Measurements from ENCODE around the gene KHDC3L.
"Not testable (repeated sequence)": the region's sequence is repeated elsewhere in the genome, so short reads cannot be mapped to it uniquely, and the experiment has no call there.

Gene KHDC3L

DNA sequence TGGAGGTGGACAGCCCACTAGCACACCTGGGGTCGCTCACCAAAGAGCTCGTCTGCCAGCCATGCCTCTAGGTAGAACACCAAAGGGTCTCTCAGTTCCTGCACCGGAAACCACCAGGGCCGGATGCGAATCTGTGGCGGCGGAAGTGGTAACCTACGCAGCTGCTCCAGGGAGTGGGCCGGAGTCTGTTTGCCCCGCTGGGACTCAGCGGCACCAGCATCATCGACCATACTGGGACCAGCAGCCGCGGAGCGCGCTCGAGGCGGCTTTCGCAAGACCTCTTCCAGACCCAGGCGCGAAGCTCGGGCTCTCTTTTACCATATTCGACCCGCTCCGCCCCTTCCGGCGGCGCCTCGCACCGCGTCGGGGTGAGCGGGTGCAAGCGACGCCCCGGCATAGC is 7.1 kb downstream of the KHDC3L start, which contains the start of gene OOEP:
OOEP (minus strand) TSS at position 335 of the 400 bp plus-strand sequence; CDS start at position 230, 105 bp downstream.
- no peak for DNase-seq (ENCODE audit: low spot score)

DNA sequence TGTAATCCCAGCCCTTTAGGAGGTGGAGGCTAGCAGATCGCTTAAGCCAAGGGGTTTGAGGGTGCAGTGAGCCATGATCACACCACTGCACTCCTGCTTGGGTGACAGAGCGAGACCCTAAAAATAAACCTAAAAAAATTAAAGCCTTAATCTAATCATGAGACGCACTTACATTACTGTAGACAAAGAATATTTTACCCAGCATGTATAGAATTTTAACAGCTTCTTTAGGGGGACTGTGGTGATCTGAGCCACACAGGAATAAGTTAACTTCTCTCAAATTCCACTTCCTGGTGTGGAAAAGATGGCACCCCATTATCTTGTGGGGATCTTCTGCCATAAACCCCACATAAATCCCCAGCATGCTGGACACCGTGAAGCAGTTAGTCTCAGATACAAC is 9.5 kb downstream of the KHDC3L start:
- DNase-seq (ENCODE audit: low spot score), result no peak

DNA sequence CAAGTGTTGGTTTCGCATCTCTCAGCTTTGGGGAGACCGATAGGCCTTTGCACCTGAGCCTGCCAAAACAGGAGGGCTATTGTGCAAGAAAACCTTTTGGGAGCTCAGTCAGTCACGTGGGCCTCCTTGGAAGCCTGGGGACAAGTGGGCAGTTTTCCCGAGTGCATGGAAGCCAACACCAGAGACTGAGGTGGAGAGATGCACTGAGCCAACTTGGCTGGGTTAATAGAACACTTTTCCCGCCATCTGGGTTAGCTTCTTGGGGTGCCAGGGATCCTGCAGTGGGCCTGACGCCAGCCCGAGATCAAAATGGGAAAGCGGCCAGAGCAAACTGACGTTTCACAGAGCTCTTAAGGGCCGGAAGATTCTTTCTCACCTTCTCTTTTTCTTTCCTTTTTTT is 10.1 kb downstream of the KHDC3L start:
- no peak for DNase-seq (ENCODE audit: low spot score)

DNA sequence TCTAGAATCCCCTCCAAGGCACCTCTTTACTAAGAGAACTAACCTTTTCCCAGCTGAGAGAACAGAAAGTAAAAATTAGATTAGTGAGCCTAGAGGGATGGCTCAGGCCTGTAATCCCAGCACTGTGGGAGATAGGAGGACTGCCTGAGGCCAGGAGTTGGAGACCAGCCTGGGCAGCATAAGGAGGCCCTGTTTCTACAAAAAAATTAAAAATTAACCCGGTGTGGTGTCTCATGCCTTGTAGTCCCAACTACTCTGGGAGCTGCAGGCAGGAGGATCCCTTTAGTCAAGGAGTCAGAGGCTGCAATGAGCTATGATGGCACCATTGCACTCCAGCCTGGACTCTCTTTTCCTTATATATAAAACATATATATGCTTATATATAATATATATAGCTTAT is 12.8 kb downstream of the KHDC3L start:
- no peak for DNase-seq (ENCODE audit: low spot score)

DNA sequence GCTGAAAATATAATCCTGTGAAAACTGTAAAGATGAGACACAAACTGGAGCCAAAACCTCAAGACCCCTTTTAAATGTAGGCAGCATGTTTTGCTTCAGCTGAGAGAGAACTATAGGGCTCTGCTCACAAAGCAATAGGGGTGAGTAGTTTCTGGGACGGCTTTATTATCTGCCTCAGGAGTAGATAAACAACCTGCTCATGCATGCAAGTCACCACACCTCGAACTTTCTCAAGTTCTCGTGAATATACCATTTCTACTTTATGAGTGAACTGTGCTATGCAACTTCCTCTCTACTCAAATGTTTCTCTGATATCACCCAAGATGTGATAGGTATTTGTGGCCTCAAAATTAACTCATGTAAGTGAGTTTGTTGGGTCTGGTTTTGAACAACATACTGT is 14.8 kb downstream of the KHDC3L start:
- DNase-seq (ENCODE audit: low spot score), result no peak

DNA sequence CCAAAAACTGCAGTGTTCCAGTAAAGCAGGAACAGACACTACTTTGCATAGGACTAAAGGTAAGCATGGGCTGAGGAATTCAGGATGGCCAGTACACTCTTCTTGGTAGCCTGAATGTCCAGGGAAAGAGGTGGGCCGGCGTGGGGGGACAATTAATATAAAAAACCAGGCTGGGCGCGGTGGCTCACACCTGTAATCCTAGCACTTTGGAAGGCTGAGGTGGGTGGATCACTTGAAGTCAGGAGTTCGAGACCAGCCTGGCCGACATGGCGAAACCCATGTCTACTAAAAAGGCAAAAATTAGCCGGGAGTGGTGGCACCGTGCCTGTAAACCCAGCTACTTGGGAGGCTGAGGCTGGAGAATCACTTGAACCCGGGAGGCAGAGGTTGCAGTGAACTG is 19.1 kb downstream of the KHDC3L start:
- DNase-seq (ENCODE audit: low spot score), result not testable (repeated sequence)

DNA sequence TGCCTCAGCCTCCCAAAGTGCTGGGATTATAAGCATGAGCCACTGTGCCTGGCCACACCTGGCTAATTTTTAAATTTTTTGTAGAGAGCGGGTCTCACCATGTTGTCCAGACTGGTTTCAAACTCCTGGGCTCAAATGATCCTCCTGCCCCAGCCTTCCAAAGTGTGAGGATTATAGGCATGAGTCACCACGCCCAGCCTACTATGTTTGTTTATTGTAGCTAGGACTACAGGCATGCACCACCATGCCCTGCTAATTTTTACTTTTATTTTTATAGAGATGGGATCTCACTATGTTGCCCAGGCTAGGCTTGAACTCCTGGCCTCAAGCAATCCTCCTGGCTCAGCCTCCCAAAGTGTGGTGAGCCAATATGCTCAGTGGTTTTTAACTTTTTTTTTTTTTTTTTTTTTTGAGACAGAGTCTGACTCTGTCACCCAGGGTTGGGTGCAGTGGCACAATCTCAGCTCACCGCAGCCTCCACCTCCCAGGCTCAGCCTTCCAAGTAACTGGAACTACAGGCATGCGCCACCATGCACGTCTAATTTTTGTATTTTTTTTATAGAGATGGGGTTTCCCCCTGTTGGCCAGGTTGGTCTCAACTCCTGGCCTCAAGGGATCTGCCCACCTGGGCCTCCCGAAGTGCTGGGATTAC is 20.1 kb downstream of the KHDC3L start:
- no peak for DNase-seq (ENCODE audit: low spot score)

DNA sequence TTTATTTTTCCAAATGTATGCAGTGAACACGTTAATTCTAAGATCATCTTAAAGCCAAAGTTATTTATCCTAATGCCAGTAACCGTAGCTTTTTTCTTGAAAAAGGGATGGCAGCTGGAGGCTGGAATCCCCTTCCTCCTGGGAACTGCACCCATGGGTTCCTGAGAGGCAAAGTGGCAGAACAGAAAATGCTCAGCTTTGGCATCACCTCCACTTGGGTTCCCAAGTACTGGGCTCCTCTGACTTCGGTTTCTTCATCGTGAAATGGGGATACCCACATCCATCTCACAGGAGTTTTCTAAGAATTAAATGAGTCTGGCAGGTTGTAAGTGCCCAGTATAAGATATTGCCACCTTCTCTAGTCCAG is 26.0 kb downstream of the KHDC3L start:
- no peak for DNase-seq (ENCODE audit: low spot score)

DNA sequence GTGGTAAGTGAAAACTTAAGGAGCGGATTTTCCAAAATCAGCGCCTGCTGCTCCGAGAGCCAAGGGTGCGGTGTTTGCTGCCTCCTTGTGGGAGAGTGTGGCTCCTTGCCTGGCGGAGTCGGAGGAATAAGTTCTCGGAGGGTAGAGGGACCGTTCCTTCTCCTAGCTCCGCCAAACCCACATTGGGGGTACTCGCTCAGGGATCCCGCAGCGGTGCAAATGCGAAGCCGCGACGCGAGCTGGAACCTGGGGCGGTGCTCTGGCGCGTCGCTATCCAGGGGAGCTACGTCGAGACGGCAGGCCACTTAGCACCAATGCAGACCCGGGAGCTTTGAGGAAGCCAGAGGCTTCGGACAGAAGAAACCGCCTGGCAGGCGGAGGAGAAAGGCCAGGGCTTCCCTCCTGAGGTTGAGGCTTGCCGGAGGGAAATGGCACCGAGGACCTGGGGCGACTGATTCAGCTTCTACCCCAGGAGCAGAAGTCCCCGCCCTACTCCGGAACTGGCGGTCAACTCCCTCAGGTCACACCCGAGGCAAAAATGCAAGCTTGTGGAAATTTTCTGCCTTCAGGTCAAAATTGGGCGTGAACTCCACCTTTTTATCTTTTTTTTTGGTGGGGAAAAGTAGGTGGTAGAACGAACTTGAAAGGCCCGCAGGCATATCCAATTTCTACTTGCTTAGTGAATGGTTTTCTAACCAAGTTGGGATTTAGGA is 26.5 kb downstream of the KHDC3L start:
- DNase-seq (ENCODE audit: low spot score), result peak; percentile 83

DNA sequence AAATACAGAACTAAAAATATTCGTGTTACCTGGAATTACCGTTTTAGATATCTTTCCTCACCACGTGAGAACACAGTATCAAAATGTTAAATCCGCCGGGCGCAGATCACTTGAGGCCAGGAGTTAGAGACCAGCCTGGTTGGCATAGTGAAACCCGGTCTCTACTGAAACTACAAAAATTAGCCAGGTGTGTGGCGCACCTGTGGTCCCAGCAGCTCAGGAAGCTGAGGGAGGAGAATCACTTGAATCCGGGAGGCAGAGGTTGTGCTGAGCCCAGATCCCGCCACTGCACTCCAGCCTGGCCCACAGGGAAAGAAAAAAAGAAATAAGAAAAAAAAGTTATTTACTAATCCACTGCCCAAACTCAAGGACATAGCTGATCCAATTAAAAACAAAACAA is 27.4 kb downstream of the KHDC3L start:
- DNase-seq (ENCODE audit: low spot score), result no peak

DNA sequence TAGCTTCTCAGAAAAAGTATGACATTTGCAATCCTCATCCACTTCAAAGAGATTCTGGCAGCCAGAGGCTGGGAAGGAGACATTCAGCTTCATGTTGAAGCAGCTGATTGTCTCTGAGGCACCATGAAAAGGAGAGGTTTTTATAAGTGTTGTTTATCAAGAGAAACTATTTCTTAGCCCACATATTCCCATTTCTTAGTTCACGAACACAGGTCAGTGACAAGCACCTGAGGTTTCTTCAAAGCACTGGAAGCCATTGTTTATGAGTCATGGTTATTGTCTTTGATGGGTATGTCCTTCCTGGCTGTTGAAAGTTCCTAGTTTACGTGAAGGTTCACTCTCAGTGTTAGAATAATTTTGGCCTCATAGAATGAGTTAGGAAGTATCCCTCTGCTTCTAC is 29.2 kb downstream of the KHDC3L start:
- no peak for DNase-seq (ENCODE audit: low spot score)

DNA sequence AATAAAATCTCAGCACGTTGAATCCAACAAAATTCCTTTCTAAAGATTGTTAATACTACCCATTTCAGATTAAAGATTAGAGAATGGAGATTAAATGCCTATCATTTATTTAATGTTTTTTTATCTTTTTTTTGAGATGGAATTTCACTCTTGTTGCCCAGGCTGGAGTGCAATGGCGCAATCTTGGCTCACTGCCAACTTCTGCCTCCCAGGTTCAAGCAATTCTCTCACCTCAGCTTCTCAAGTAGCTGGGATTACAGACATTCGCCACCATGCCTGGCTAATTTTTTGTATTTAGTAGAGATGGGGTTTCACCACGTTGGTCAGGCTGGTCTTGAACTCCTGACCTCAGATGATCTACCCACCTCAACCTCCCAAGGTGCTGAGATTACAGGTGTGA is 29.7 kb downstream of the KHDC3L start:
- DNase-seq (ENCODE audit: low spot score), result not testable (repeated sequence)

DNA sequence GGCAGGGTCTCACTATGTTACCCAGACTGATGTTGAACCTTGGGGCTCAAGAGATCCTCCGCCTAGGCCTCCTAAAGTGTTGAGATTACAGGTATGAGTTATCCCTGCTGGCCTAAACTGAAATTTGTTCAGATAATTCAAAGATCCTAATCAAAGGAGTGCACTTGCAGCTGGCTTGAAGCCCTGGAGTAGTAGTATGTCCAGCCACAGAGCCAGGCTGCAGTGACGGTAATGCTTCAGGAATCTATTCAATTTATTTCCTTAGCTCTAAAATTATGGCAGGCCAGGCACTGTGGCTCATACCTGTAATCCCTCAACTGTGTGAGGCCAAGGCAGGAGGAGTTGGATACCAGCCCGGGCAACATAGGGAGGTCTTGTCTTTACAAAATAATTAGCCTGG is 30.8 kb downstream of the KHDC3L start:
- DNase-seq (ENCODE audit: low spot score), result no peak

DNA sequence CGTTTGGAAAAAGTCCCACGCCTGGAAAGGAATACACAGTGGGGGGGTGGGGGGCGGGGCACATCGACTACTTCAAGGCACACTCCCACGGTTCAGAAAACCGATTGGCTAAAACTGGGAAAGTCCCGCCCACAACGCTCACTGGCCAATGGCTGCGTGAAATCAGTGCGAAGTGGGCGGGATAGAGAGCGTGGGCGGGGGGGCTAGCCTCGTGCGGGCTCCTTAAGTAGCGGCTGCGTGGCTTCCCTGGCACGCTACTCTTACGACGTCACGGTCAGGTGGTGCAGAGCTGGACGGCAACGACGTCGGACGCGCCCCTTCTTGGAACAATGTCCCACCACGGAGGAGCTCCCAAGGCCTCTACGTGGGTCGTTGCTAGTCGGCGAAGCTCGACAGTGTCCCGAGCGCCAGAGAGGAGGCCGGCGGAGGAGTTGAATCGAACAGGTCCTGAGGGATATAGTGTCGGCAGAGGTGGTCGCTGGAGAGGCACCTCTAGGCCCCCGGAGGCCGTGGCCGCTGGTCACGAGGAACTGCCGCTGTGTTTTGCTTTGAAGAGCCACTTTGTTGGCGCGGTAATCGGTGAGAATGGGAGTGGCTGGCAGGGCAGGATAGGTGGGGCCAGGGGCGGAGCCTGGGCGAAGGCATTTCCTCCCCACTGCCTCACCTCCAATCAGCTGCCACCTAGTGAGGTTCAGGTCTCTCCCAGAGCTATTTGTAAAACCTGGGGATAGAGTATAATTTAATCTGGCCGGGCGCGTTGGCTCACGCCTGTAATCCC is 32.3 kb downstream of the KHDC3L start, which contains the start of gene DDX43:
DDX43 (plus strand) TSS at position 252 of the 778 bp plus-strand sequence; CDS start at position 330, 78 bp downstream.
- peak; percentile 84 for DNase-seq (ENCODE audit: low spot score)

DNA sequence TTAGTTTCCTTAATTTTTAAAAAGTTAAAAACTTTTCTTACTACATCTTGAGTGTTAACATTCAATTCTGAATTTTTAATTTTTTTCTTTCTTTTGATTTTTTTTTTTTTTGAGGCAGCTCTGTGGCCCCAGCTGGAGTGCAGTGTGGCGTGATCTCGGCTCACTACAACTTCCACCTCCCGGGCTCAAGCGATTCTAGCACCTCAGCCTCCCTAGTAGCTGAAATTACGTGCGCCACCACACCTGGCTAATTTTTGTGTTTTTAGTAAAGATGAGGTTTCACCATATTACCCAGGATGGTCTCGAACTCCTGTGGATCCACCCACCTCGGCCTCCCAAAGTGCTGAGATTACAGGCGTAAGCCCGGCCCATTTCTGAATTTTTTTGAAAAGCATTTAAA is 33.4 kb downstream of the KHDC3L start:
- DNase-seq (ENCODE audit: low spot score), result no peak

DNA sequence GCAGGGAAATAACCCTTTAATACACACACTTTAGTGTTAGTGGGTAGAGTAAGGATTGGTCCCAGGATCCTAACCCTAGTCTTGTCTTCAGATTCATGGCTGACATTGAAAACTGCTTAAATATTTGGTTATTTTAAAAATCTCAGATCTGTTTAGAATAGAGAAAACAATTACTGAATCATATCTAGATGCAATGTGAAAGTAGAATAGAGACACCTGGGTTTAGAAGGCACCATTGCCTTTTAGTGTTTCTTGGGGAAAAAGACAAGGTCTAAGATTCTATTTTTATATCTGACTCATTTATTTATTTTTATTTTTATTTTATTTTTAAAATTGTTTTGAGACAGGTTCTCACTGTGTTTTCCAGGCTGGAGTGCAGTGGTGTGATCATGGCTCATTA is 38.2 kb downstream of the KHDC3L start:
- no peak for DNase-seq (ENCODE audit: low spot score)

DNA sequence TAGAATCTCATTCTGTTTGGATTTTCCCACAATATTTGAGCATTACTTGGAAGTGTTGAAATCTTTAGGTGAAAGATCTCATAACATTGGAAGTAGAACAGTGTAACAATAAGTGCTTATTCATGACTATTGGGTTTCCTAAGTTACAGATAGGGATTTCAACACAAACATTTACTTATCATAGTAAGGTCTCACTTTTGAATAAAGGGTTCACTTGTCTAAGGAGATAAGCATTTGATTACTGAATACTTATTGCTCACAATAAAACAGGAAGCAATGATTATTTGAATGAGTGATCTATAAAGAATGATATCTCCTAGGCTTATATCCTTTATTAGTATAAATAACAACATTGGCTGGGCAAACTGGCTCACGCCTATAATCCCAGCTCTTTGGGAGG is 46.9 kb downstream of the KHDC3L start:
- DNase-seq (ENCODE audit: low spot score), result no peak

DNA sequence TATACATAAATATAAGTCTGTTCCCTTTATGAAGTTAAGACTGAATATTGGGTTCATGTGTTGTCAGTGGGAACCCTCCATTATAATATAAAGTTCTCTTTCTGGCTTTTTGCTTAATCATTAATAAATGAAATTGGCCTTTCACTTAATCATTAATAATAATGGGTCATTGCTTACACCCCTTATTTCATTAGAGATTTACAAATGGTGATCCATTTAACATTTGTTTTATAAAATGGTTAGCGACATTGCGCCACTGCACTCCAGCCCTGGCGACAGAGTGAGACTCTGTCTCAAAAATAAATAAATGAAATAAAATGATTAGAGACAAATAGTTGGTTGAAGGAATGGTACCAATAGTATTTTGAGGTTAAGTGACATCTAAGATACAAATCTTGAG is 50.6 kb downstream of the KHDC3L start:
- no peak for DNase-seq (ENCODE audit: low spot score)

All from HuH-7 (cell line).